ENCODE data around the gene CTNND2. TPM values are rescaled to one million over a fixed set of nuclear protein-coding genes. Genes with fewer than 3 reads are reported as not detected.

CTNND2 gene
- total RNA-seq, 1 experiment from 2014 or later: not detected

DNA sequence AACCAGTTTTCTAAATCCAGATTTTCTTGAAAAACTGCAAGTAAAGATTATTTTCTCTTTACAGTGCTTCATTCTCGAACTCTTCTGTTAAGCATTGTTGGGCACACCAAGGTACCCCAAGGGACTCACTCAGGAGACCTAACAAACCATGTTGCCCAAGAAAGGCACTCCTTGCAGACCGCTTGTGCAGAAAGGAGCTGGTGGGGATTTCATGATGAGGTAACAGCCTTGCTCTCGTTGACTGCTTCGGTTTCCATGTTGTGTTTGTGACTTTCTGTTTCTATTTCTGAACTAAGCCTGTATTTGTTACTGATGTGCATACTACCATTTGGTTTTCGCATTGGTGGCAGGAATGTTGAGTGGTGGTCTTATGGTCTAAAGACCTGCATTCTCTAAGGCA, 876.6 kb downstream of the CTNND2 start:
- Histone ChIP-seq H3K4me1 (ENCODE audit: insufficient read depth, low read length, poor library complexity, severe bottlenecking) (no peaks in the 10 kb centered on the region), H3K27ac (ENCODE audit: low read depth, low read length, poor library complexity, severe bottlenecking) (no peak overlapping the region), H3K27me3 (replicated peaks; ENCODE audit: insufficient read depth, low read depth, low read length, poor library complexity) (no peaks in the 10 kb centered on the region), H3K36me3 (ENCODE audit: insufficient read depth, low read length, poor library complexity, severe bottlenecking) (no peaks in the 10 kb centered on the region), H3K4me3 (ENCODE audit: low read depth, low read length, poor library complexity, severe bottlenecking) (no peak overlapping the region), H3K9me3 (ENCODE audit: low read depth, low read length, poor library complexity, severe bottlenecking) (no peaks in the 10 kb centered on the region)
- intact Hi-C loops (cut with micrococcal nuclease; ENCODE audit: unreplicated experiment): no loop called here
- ChIA-PET POLR2A (ENCODE audit: low non-redundant PET) (no interaction called here), CTCF (no interaction called here)
- no TSS peak for BruUV-seq (replicated peaks)
- no peak for DNase-seq (ENCODE audit: low spot score)
- TF ChIP-seq, protein P1, sequence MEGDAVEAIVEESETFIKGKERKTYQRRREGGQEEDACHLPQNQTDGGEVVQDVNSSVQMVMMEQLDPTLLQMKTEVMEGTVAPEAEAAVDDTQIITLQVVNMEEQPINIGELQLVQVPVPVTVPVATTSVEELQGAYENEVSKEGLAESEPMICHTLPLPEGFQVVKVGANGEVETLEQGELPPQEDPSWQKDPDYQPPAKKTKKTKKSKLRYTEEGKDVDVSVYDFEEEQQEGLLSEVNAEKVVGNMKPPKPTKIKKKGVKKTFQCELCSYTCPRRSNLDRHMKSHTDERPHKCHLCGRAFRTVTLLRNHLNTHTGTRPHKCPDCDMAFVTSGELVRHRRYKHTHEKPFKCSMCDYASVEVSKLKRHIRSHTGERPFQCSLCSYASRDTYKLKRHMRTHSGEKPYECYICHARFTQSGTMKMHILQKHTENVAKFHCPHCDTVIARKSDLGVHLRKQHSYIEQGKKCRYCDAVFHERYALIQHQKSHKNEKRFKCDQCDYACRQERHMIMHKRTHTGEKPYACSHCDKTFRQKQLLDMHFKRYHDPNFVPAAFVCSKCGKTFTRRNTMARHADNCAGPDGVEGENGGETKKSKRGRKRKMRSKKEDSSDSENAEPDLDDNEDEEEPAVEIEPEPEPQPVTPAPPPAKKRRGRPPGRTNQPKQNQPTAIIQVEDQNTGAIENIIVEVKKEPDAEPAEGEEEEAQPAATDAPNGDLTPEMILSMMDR (conservative IDR thresholded peaks at IDR 0.05; ENCODE audit: low read depth, low read length): no peak
- TF ChIP-seq EZH2 (IDR thresholded peaks at IDR 0.05; ENCODE audit: borderline replicate concordance, low read depth, low read length, poor library complexity, severe bottlenecking): no peak

- POLR2A ChIA-PET (ENCODE audit: low non-redundant PET): no interaction called here
- no peak overlapping the region for H3K27ac ChIP-seq (ENCODE audit: low read depth, low read length, poor library complexity, severe bottlenecking)
- BruUV-seq (replicated peaks): no TSS peak
These were observed 877.7 kb downstream of the CTNND2 start for GRCh38 chr5:11026543-11026942.

GRCh38 chr5:11023945-11024344, 880.3 kb downstream of the CTNND2 start:
- no peaks in the 10 kb centered on the region for H3K9me3 ChIP-seq (ENCODE audit: low read depth, low read length, poor library complexity, severe bottlenecking)
- no peak overlapping the region for H3K27ac ChIP-seq (ENCODE audit: low read depth, low read length, poor library complexity, severe bottlenecking)
- no TSS peak for BruUV-seq (replicated peaks)
- H3K4me1 ChIP-seq (ENCODE audit: insufficient read depth, low read length, poor library complexity, severe bottlenecking): no peaks in the 10 kb centered on the region
- TF ChIP-seq EZH2 (IDR thresholded peaks at IDR 0.05; ENCODE audit: borderline replicate concordance, low read depth, low read length, poor library complexity, severe bottlenecking): no peak
- TF ChIP-seq, protein P1 (conservative IDR thresholded peaks at IDR 0.05; ENCODE audit: low read depth, low read length): no peak
- H3K27me3 ChIP-seq (replicated peaks; ENCODE audit: insufficient read depth, low read depth, low read length, poor library complexity): no peaks in the 10 kb centered on the region
- no peak overlapping the region for H3K4me3 ChIP-seq (ENCODE audit: low read depth, low read length, poor library complexity, severe bottlenecking)
- intact Hi-C loops (cut with micrococcal nuclease; ENCODE audit: unreplicated experiment): no loop called here
- POLR2A ChIA-PET (ENCODE audit: low non-redundant PET): no interaction called here
- CTCF ChIA-PET: no interaction called here
- DNase-seq (ENCODE audit: low spot score): no peak
- no peaks in the 10 kb centered on the region for H3K36me3 ChIP-seq (ENCODE audit: insufficient read depth, low read length, poor library complexity, severe bottlenecking)

More at GRCh38 chr5:11026543-11026942, 877.7 kb downstream of the CTNND2 start:
- no peaks in the 10 kb centered on the region for H3K4me1 ChIP-seq (ENCODE audit: insufficient read depth, low read length, poor library complexity, severe bottlenecking)
- no peak for DNase-seq (ENCODE audit: low spot score)
- no peak overlapping the region for H3K4me3 ChIP-seq (ENCODE audit: low read depth, low read length, poor library complexity, severe bottlenecking)
- intact Hi-C loops (cut with micrococcal nuclease; ENCODE audit: unreplicated experiment): no loop called here
- H3K27me3 ChIP-seq (replicated peaks; ENCODE audit: insufficient read depth, low read depth, low read length, poor library complexity): no peaks in the 10 kb centered on the region
- CTCF ChIA-PET: no interaction called here
- TF ChIP-seq EZH2 (IDR thresholded peaks at IDR 0.05; ENCODE audit: borderline replicate concordance, low read depth, low read length, poor library complexity, severe bottlenecking): no peak
- no peaks in the 10 kb centered on the region for H3K9me3 ChIP-seq (ENCODE audit: low read depth, low read length, poor library complexity, severe bottlenecking)
- H3K36me3 ChIP-seq (ENCODE audit: insufficient read depth, low read length, poor library complexity, severe bottlenecking): no peaks in the 10 kb centered on the region

- BruUV-seq (replicated peaks): no TSS peak
- H3K4me3 ChIP-seq (ENCODE audit: low read depth, low read length, poor library complexity, severe bottlenecking): no peak overlapping the region
- no peaks in the 10 kb centered on the region for H3K27me3 ChIP-seq (replicated peaks; ENCODE audit: insufficient read depth, low read depth, low read length, poor library complexity)
- TF ChIP-seq, protein P1 (conservative IDR thresholded peaks at IDR 0.05; ENCODE audit: low read depth, low read length): no peak
- no peak for TF ChIP-seq EZH2 (IDR thresholded peaks at IDR 0.05; ENCODE audit: borderline replicate concordance, low read depth, low read length, poor library complexity, severe bottlenecking)
- no peaks in the 10 kb centered on the region for H3K36me3 ChIP-seq (ENCODE audit: insufficient read depth, low read length, poor library complexity, severe bottlenecking)
- H3K27ac ChIP-seq (ENCODE audit: low read depth, low read length, poor library complexity, severe bottlenecking): no peak overlapping the region
- POLR2A ChIA-PET (ENCODE audit: low non-redundant PET): no interaction called here
- CTCF ChIA-PET: no interaction called here
- intact Hi-C loops (cut with micrococcal nuclease; ENCODE audit: unreplicated experiment): no loop called here
- no peak for DNase-seq (ENCODE audit: low spot score)
- no peaks in the 10 kb centered on the region for H3K4me1 ChIP-seq (ENCODE audit: insufficient read depth, low read length, poor library complexity, severe bottlenecking)
- no peaks in the 10 kb centered on the region for H3K9me3 ChIP-seq (ENCODE audit: low read depth, low read length, poor library complexity, severe bottlenecking)
These were observed 890.5 kb downstream of the CTNND2 start for GRCh38 chr5:11013793-11014192.

All from A673 (cell line).